Stimulated activated CD8-positive, alpha-beta memory T cell treated with anti-CD3 and anti-CD28 coated beads, Interleukin-2, amount 100 ng/mL, for 48 hours (primary cell): Measurements from ENCODE around the gene HHATL.

ENCODE experiments used
- DNase-seq, 2 donors: peaks; one replicate each; pipeline ENCODE4 v3.0.0-alpha.2; 2020; ENCODE audit warnings: low read depth in 2 of 2

Gene HHATL

GRCh38 chr3:42664438-42664803, 38.2 kb downstream of the HHATL start:
- no peak for DNase-seq

- DNase-seq: no peak
Measured at GRCh38 chr3:42663581-42664437, 38.8 kb downstream of the HHATL start.

GRCh38 chr3:42662813-42663535, 39.6 kb downstream of the HHATL start:
- DNase-seq: no peak

GRCh38 chr3:42662037-42662812, 40.4 kb downstream of the HHATL start:
- no peak for DNase-seq

GRCh38 chr3:42661593-42662022, 41.0 kb downstream of the HHATL start:
- DNase-seq: no peak

GRCh38 chr3:42660898-42661297, 41.7 kb downstream of the HHATL start:
- DNase-seq: no peak

- no peak for DNase-seq
Measured at GRCh38 chr3:42660131-42660715, 42.4 kb downstream of the HHATL start.

- no peak for DNase-seq
Measured at GRCh38 chr3:42659451-42660130, 43.0 kb downstream of the HHATL start.

- DNase-seq: no peak
Measured at GRCh38 chr3:42658771-42659390, 43.7 kb downstream of the HHATL start.

GRCh38 chr3:42658091-42658770, 44.4 kb downstream of the HHATL start:
- no peak for DNase-seq

GRCh38 chr3:42657675-42658074, 44.9 kb downstream of the HHATL start:
- no peak for DNase-seq

GRCh38 chr3:42656680-42657610, 45.7 kb downstream of the HHATL start:
- DNase-seq: no peak

GRCh38 chr3:42655980-42656679, 46.5 kb downstream of the HHATL start:
- DNase-seq: no peak

GRCh38 chr3:42655331-42655888, 47.2 kb downstream of the HHATL start:
- DNase-seq: no peak

- no peak for DNase-seq
Measured at GRCh38 chr3:42654331-42655201, 48.0 kb downstream of the HHATL start.

- DNase-seq: no peak
Measured at GRCh38 chr3:42653560-42654330, 48.9 kb downstream of the HHATL start, which contains the start of gene ZBTB47. Gene ZBTB47 (plus strand): TSS chr3:42653697. CDS start chr3:42658356, 4,659 bp downstream.

- DNase-seq: no peak
Measured at GRCh38 chr3:42653303-42653559, 49.4 kb downstream of the HHATL start.
